Heart left ventricle (tissue), 16 donors: ENCODE results near the gene IGSF3. TPM values are rescaled to one million over a fixed set of nuclear protein-coding genes. Genes with fewer than 3 reads are reported as not detected.

Experiments used
- ATAC-seq, 4 donors: fragments of 200-7000 bp; cut with Tn5 transposase; one replicate each; pipeline ENCODE4 v1.9.1; 2020 to 2022; ENCODE audit warnings: moderate library complexity in 4 of 4, mild to moderate bottlenecking in 3 of 4, moderate number of reproducible peaks in 1 of 4
- DNase-seq, 5 donors: peaks; one replicate each; pipeline ENCODE4 v3.0.0-alpha.2; 2020
- H3K27ac ChIP-seq, 12 donors: fragments of 200-600 bp; sonication (generic) in 4 of 12; one replicate each; pipeline versions ENCODE4 v1.5.0 to v1.8.0; 2016 to 2022; ENCODE audit warnings: mild to moderate bottlenecking in 2 of 12
- H3K27me3 ChIP-seq, 9 donors: fragments of 200-600 bp; sonication (generic) in 2 of 9; one replicate each; pipeline versions ENCODE4 v1.5.1 to v1.8.0; 2016 to 2022; ENCODE audit warnings: mild to moderate bottlenecking in 3 of 9
- H3K36me3 ChIP-seq, 9 donors: fragments of 200-600 bp; sonication (generic) in 2 of 9; one replicate each; pipeline versions ENCODE4 v1.5.0 to v1.8.0; 2018 to 2022; ENCODE audit warnings: mild to moderate bottlenecking in 2 of 9
- H3K4me1 ChIP-seq, 12 donors: fragments of 200-600 bp; sonication (generic) in 4 of 12; one replicate each; pipeline versions ENCODE4 v1.5.0 to v1.8.0; 2016 to 2022; ENCODE audit warnings: mild to moderate bottlenecking in 3 of 12
- H3K4me3 ChIP-seq, 12 donors: fragments of 200-600 bp; sonication (generic) in 4 of 12; one replicate each; pipeline versions ENCODE4 v1.5.0 to v1.8.0; 2017 to 2022; ENCODE audit warnings: mild to moderate bottlenecking in 9 of 12, moderate library complexity in 4 of 12
- H3K9me3 ChIP-seq, 12 donors: fragments of 200-600 bp; sonication (generic) in 4 of 12; one replicate each; pipeline versions ENCODE4 v1.5.0 to v1.8.0; 2016 to 2022; ENCODE audit warnings: mild to moderate bottlenecking in 1 of 12
- POLR2A ChIP-seq, 2 donors: fragments of 450-650 bp; IDR thresholded peaks; one replicate each; pipeline ENCODE4 v1.6.1; 2017; ENCODE audit warnings: antibody characterized with exemption in 2 of 2, mild to moderate bottlenecking in 2 of 2, moderate library complexity in 2 of 2
- WGBS, 4 donors: extraction: QIAGEN DNeasy Blood & Tissue Kit in 2 of 4; methylation state at CpG; one replicate each; pipeline versions ENCODE4 v1.1.5 to v1.1.7; 2013 to 2018; 5-methylcytosine and 5-hydroxymethylcytosine counted together
- intact Hi-C, 10 donors: fragments of 100-400 bp; cut with DNase I; formaldehyde crosslinking; loops; one replicate each; pipeline versions ENCODE4 v1.11.1 to v1.14.2; 2022
- polyA plus RNA-seq, 2 donors: library from polyadenylated mRNA; stranded (reverse); fragments of 200-250 nt; gene quantifications; one replicate each; pipeline ENCODE4 v1.2.3, GENCODE V29; 2013
- total RNA-seq, 9 donors: library from RNA; depleted of rRNA in 2 of 9; stranded (reverse); fragments of >200 nt in 2 of 9; fragmentation: NEBNext Ultra II Directional in 3 of 9; extraction: Animal tissue kit (Norgen Biotek cat#: 25700) in 3 of 9; gene quantifications; one replicate each; pipeline versions ENCODE4 v1.1.0 to v1.2.4, GENCODE V29; 2016 to 2023
- TF ChIP-seq, protein P1 (sequence below), 12 donors: fragments of 200-600 bp; sonication (generic) in 4 of 12; IDR thresholded peaks; one replicate each; pipeline versions ENCODE4 v1.5.0 to v1.8.0; 2018 to 2022; ENCODE audit warnings: antibody characterized with exemption in 12 of 12, mild to moderate bottlenecking in 5 of 12
- donor health status: ischemic (EF 13 %, LVEDD 7.1; RV severe dilation, severe dysfunction).
- donor health status: healthy with polysubstance abuse.
- donor health status: DM: no; HTN: yes; CAD: no.
- donor health status: DM: no; HTN: no; CAD: no.
- donor health status: ischemic (EF 25% LVEDD 6.9; RV normal size, moderate dysfunction).
- donor health status: ischemic (EF 25% LVEDD 5.7; RV mildly dilated, moderate dysfunction).
- donor health status: healthy.
- donor health status: DM: yes; HTN: yes; CAD: no.
- donor health status: ischemic (EF 35%, LVEDD 5.7; RV mildly dilated, moderate dysfunction).
- donor health status: nonischemic (EF 11% LVEDD 7.7; RV severe dilation, severe dysfunction).
- donor health status: DM: yes; HTN: yes; CAD: no.
- donor health status: PGD.
- donor health status: ischemic (EF 29% LVEDD 5.4; RV normal size, mild dysfunction).
- donor health status: nonischemic (EF 23%, LVEDD 6.1; RV moderate dilation, normal function).

Gene IGSF3
- total and polyA plus RNA-seq, 11 donors = 3.5 to 19.3 (median 11.5) TPM

GRCh38 chr1:116712510-116712909, 45.0 kb upstream of the IGSF3 start:
- Histone ChIP-seq H3K4me1 (peaks cover 0 to 7% (median 0%) of the 10 kb centered on the region in 12 donors), H3K27ac (no peak overlapping the region), H3K9me3 (no peaks in the 10 kb centered on the region), H3K36me3 (no peaks in the 10 kb centered on the region), H3K4me3 (no peak overlapping the region), H3K27me3 (no peaks in the 10 kb centered on the region)
- ATAC-seq (no peak), DNase-seq (no peak)
- WGBS, 4 donors = 62 to 72% (median 70%) methylated on average over 6 of the region's 6 CpGs
- TF ChIP-seq, protein P1, sequence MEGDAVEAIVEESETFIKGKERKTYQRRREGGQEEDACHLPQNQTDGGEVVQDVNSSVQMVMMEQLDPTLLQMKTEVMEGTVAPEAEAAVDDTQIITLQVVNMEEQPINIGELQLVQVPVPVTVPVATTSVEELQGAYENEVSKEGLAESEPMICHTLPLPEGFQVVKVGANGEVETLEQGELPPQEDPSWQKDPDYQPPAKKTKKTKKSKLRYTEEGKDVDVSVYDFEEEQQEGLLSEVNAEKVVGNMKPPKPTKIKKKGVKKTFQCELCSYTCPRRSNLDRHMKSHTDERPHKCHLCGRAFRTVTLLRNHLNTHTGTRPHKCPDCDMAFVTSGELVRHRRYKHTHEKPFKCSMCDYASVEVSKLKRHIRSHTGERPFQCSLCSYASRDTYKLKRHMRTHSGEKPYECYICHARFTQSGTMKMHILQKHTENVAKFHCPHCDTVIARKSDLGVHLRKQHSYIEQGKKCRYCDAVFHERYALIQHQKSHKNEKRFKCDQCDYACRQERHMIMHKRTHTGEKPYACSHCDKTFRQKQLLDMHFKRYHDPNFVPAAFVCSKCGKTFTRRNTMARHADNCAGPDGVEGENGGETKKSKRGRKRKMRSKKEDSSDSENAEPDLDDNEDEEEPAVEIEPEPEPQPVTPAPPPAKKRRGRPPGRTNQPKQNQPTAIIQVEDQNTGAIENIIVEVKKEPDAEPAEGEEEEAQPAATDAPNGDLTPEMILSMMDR (IDR thresholded peaks at IDR 0.05) = no peak
- TF ChIP-seq POLR2A (IDR thresholded peaks at IDR 0.05) = no peak
- intact Hi-C loops = no loop called here

DNA sequence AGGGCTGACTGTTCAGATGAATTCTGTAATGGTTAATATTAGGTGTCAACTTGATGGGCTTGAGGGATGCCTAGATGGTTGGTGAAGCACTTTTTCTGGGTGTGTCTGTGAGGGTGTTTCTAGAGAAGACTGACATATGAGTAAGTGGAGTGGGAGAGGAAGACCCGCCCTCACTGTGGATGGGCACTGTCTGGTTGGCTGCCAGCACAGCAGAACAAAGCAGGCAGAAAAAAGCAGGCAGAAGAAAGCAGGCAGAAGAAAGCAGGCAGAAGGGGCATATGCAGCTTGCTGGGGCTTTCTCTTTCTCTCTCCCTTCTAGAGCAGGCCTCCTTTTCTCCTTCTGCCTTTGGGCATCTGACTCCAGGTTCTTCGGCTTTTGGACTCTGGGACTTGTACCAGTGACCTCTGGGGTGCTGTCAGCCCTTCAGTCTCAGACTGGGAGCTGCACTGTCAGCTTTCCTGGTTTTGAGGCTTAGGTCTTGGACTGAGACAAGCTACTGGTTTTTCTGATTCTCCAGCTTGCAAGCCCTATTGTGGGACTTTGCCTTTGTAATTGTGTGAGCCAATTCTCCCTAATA, 43.8 kb upstream of the IGSF3 start:
- H3K36me3 ChIP-seq = no peaks in the 10 kb centered on the region
- H3K27ac ChIP-seq = no peak overlapping the region
- TF ChIP-seq POLR2A (IDR thresholded peaks at IDR 0.05) = no peak
- TF ChIP-seq, protein P1 (IDR thresholded peaks at IDR 0.05) = no peak
- peaks cover 0 to 7% (median 0%) of the 10 kb centered on the region in 12 donors for H3K4me1 ChIP-seq
- WGBS, 4 donors = 64 to 68% (median 67%) methylated on average over 2 of the region's 2 CpGs
- no peaks in the 10 kb centered on the region for H3K9me3 ChIP-seq
- intact Hi-C loops = no loop called here
- peak in 2 of 4 donors; percentile 42 to 47 for ATAC-seq
- DNase-seq = no peak
- no peak overlapping the region for H3K4me3 ChIP-seq
- no peaks in the 10 kb centered on the region for H3K27me3 ChIP-seq

DNA sequence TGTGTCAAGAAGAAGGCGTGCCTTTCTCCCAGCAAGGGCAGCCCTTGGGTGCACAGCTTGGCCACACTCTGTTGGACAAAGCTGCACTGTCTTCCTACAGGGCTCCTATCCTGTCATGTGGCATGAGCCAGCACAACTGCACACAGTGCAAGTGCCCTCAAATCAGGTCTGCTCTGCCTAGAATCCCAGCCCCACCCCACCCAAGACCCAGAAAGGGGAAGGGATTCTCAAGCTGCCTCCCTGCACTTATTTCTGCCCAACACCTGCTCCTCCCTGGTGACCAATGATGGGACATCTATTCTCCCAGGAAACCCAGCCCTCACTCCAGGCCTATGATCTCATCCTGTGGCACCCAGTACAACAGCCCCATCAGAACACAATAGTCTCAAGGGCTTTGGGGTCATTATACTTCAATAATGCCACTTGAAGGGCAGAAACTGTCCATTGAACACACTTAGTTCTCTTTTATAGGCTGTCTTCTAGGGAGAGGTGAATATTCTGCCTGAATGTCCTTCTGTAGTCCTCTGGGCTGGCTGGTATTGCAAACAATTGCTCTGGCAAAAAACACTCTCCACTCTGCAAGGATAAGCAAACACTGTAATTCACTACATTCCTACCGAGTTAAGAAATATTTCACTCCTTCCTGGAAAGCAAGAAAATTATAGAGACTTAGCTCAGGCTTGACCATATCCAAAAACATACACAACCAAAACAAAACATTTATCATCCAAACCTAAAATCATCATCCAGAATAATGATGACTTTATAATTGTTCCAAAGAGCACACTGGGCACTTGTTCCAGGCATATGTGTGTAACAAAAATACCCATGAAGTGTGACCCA, 43.1 kb upstream of the IGSF3 start:
- no peaks in the 10 kb centered on the region for H3K9me3 ChIP-seq
- no peaks in the 10 kb centered on the region for H3K27me3 ChIP-seq
- H3K4me1 ChIP-seq = peaks cover 0 to 7% (median 0%) of the 10 kb centered on the region in 12 donors
- peak overlapping the region in 1 of 12 donors; percentile 19 for H3K27ac ChIP-seq
- H3K4me3 ChIP-seq = no peak overlapping the region
- peak in 2 of 4 donors; percentile 44 to 49 for ATAC-seq
- TF ChIP-seq, protein P1 (IDR thresholded peaks at IDR 0.05) = no peak
- TF ChIP-seq POLR2A (IDR thresholded peaks at IDR 0.05) = no peak
- H3K36me3 ChIP-seq = no peaks in the 10 kb centered on the region
- WGBS, 4 donors = 65 to 80% (median 69%) methylated on average over 2 of the region's 2 CpGs
- DNase-seq = no peak
- intact Hi-C loops = no loop called here

- H3K9me3 ChIP-seq = no peaks in the 10 kb centered on the region
- intact Hi-C loops = no loop called here
- 86 to 93% (median 92%) methylated on average over 7 of the region's 7 CpGs for WGBS, 4 donors
- H3K4me3 ChIP-seq = no peak overlapping the region
- H3K27me3 ChIP-seq = no peaks in the 10 kb centered on the region
- no peaks in the 10 kb centered on the region for H3K36me3 ChIP-seq
- no peak overlapping the region for H3K27ac ChIP-seq
- no peak for TF ChIP-seq POLR2A (IDR thresholded peaks at IDR 0.05)
- TF ChIP-seq, protein P1 (IDR thresholded peaks at IDR 0.05) = no peak
- peaks cover 0 to 7% (median 0%) of the 10 kb centered on the region in 12 donors for H3K4me1 ChIP-seq
- ATAC-seq = no peak
- no peak for DNase-seq
Observed at GRCh38 chr1:116709666-116710167, 42.2 kb upstream of the IGSF3 start.
